ENCODE measurements around the gene KBTBD6. TPM values are rescaled to one million over a fixed set of nuclear protein-coding genes. Genes with fewer than 3 reads are reported as not detected.

The KBTBD6 gene
- total RNA-seq, 1 donor from 2014 or later = 5.9 TPM

Other genes with a start within 250 kb of the KBTBD6 start
- gene ELF1, start 113.5 kb downstream of the KBTBD6 start, total RNA-seq = 65.3 and 68.1 TPM in 2 replicates
- 13.3 and 13.8 TPM in 2 replicates for gene WBP4, start 71.3 kb downstream of the KBTBD6 start, total RNA-seq
- gene KBTBD7, start 61.8 kb upstream of the KBTBD6 start, total RNA-seq = 5.1 and 5.8 TPM in 2 replicates
- 18.7 and 19.9 TPM in 2 replicates for gene MTRF1, start 130.8 kb upstream of the KBTBD6 start, total RNA-seq
- gene NAA16, start 178.5 kb upstream of the KBTBD6 start, total RNA-seq = 27.9 and 28.5 TPM in 2 replicates

Data from activated T-helper 2 cell treated with anti-CD3 and anti-CD28 coated beads, Interferon-gamma antibody, Interleukin-2, Interleukin-4, amounts not matched to agents 10 μg/mL and 5 μg/mL and 100 μg/mL, durations not matched to agents 14 hours and 24 hours and 36 hours (primary cell).